ENCODE data around the gene QSOX1.

QSOX1 gene

DNA sequence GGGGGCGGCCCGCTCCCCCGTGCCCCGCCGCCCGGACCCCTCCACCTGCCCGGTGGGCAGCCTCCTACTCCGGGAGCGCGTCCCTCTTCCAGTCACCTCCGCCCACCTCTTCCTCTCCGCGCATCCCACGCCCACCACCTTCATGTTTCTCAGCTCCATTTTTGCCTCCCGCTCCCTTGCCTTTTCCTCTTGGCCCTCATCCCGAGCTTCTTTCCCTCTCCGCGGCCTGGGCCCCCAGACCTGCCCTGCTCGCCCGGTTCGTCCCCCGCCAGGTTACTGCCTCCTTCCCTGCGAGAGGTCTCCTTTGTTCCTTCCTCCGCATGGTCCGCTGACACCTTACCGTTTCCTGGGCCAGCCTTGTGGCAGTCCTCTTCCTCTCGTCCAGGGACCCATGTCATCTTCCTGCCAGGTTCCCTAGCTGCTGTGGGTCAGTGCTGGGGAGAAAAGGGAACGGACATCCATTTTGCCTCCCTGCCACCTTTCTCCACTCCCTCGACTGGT, 563 bp downstream of the QSOX1 start:
- H3K4me3 ChIP-seq (ENCODE audit: low read depth, low read length): peak overlapping the region; percentile 67
- no peak for DNase-seq (ENCODE audit: low read depth)
- TF ChIP-seq, protein P1, sequence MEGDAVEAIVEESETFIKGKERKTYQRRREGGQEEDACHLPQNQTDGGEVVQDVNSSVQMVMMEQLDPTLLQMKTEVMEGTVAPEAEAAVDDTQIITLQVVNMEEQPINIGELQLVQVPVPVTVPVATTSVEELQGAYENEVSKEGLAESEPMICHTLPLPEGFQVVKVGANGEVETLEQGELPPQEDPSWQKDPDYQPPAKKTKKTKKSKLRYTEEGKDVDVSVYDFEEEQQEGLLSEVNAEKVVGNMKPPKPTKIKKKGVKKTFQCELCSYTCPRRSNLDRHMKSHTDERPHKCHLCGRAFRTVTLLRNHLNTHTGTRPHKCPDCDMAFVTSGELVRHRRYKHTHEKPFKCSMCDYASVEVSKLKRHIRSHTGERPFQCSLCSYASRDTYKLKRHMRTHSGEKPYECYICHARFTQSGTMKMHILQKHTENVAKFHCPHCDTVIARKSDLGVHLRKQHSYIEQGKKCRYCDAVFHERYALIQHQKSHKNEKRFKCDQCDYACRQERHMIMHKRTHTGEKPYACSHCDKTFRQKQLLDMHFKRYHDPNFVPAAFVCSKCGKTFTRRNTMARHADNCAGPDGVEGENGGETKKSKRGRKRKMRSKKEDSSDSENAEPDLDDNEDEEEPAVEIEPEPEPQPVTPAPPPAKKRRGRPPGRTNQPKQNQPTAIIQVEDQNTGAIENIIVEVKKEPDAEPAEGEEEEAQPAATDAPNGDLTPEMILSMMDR (IDR thresholded peaks at IDR 0.05; ENCODE audit: control insufficient read depth, extremely low read depth, insufficient read depth): no peak

DNA sequence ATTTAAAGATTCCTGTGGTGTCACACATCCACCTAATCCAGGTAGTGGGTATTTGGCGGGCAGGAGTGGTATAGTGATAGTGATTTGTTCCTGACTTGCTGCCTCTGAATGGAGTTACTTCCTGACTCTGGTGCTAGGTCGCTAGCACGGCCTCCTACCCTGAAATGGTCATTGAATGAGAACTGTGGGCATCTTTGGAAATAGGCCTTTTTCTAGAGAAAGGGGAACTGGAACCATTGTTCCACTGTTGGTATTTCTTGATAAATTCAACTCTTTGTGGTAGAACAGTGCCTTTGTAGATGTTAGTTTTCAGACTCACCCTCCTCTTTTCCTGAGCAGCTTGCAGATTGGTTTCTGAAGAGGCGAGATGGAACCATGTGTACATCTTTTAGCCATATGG, 1.5 kb downstream of the QSOX1 start:
- no peak for DNase-seq (ENCODE audit: low read depth)
- no peak overlapping the region for H3K4me3 ChIP-seq (ENCODE audit: low read depth, low read length)
- TF ChIP-seq, protein P1 (IDR thresholded peaks at IDR 0.05; ENCODE audit: control insufficient read depth, extremely low read depth, insufficient read depth): no peak

DNA sequence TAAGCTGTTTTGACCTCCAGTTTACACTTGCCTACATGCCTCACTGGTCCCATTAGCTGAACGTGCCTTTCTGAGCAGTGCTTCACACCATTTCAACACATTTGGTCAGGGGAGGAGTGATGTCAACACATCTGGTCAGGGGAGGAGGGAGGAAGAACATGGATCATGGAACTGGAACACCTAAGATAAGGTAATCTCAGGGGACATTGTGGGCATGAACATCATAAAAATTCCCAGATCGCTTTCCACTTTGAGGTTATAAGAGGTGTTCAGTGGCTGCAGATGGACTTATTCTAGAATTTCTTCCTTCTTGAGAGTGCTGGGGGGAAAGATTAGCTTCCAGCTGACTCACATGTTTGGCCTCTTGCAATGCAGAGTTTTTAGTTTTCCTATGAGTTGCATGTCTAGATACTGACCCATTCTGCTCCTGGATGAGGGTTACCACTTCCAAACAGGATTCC, 2.0 kb downstream of the QSOX1 start:
- DNase-seq (ENCODE audit: low read depth): no peak
- TF ChIP-seq, protein P1 (IDR thresholded peaks at IDR 0.05; ENCODE audit: control insufficient read depth, extremely low read depth, insufficient read depth): no peak
- no peak overlapping the region for H3K4me3 ChIP-seq (ENCODE audit: low read depth, low read length)

DNA sequence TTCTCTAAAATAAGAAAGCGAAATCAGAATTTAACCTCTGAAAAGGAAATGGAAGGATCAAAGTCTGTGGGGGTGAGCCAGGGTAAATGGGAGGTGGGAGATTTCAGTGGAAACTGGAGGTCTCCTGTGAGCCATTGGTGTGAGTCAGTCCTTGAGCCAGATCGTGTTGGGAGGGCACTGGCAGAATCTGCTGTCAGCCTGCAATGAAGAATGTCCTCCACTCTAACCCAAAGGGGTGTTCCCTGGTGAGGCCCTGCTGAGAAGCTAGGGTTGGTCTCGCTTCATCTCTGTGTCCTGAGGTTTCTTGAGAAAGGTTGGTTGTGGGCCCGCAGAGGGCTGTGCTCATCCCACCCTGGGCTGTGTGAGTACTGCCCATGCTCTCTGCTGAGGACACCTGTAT, 2.4 kb downstream of the QSOX1 start:
- no peak for DNase-seq (ENCODE audit: low read depth)
- H3K4me3 ChIP-seq (ENCODE audit: low read depth, low read length): no peak overlapping the region
- TF ChIP-seq, protein P1 (IDR thresholded peaks at IDR 0.05; ENCODE audit: control insufficient read depth, extremely low read depth, insufficient read depth): no peak

DNA sequence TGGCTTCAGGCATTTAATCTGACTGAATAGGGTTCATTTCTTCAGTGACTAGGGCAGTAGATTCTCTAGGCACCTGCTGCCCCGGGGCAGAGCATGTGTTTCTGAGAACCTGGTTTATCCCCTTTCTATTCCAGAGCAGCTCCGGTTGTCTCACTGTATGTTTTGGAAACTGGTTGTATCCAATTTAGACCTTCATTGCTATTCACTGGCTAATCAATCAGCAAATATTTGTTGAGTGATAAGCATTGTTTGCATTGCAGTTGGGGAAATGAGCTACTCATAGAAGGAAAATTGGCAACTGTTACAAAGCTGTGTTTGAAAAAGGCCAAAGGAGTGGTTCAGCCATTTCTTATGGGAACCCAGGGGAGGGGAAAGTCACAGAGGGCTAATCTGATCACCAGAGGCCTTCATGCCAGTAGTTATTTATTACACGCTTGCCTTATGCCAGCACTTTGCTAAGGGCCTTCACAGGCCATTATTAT, 2.9 kb downstream of the QSOX1 start:
- DNase-seq (ENCODE audit: low read depth): peak; percentile 98
- TF ChIP-seq, protein P1 (IDR thresholded peaks at IDR 0.05; ENCODE audit: control insufficient read depth, extremely low read depth, insufficient read depth): no peak
- H3K4me3 ChIP-seq (ENCODE audit: low read depth, low read length): no peak overlapping the region

DNA sequence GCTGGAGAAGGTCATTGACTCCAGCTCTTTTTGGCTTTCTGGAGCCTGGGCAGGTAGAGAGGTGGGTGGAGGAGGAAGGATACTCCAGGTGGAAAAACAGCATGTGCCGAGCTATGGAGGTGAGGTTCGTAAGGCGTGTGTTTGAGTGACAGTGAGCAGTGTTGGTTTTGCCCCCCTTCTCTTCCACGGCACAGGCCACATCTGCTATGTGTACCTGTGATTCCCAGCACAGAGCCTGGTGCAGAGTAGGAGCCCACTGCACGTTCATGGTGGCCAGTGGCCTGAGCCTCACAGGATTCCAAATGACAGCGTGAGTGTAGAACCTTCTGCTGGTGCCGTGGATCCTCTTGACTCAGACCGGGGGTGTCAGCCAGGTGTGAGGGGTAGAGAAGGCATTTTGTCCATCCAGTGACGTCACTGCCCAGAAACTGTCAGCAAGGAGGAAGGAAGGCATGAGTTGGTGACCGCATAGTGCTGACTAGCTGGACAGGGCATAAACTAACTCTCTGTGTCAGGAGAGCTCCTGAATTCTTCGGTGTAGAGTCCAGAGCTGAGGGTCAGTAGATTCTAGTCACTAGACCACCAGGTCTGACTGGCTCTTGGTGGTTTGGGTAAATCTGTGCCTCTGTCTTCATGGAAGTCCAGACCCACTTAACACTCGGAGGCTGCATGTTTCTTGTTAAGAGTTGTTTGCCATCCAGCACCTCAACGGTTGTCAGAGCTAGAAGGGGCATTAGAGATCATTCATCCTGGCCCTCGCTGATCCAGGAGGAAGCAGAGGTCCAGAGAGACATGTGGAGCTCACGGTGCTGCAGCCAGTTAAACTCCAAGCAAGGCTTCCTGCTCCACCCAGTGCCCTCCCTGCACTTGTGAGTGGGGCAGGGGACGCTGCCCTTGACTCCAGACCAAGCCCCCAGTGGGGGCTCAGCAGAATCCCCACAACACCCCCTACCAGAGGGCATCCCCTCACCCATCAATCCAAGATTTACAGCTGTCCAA, 3.8 kb downstream of the QSOX1 start:
- H3K4me3 ChIP-seq (ENCODE audit: low read depth, low read length): no peak overlapping the region
- DNase-seq (ENCODE audit: low read depth): no peak
- TF ChIP-seq, protein P1 (IDR thresholded peaks at IDR 0.05; ENCODE audit: control insufficient read depth, extremely low read depth, insufficient read depth): no peak
